HG02588 (cell line): Measurements from ENCODE around the gene FBXL22.
"Not testable (repeated sequence)": the region's sequence is repeated elsewhere in the genome, so short reads cannot be mapped to it uniquely, and the experiment has no call there.

Experiments
- ATAC-seq: cut with Tn5 transposase; IDR thresholded peaks from one replicate; pipeline ENCODE4 v1.9.1; 2021; ENCODE audit warnings: mild to moderate bottlenecking, moderate library complexity; ENCODE audit not compliant: unreplicated experiment

Gene FBXL22

GRCh38 chr15:63611177-63611576 is 14.0 kb downstream of the FBXL22 start:
- ATAC-seq, result no peak

GRCh38 chr15:63612300-63612699 is 15.1 kb downstream of the FBXL22 start:
- ATAC-seq, result no peak

- no peak for ATAC-seq
Measured at GRCh38 chr15:63615935-63616334, 18.7 kb downstream of the FBXL22 start.

- ATAC-seq, result not testable (repeated sequence)
Measured at GRCh38 chr15:63617147-63617546, 20.0 kb downstream of the FBXL22 start.

GRCh38 chr15:63617627-63618026 is 20.4 kb downstream of the FBXL22 start:
- not testable (repeated sequence) for ATAC-seq

GRCh38 chr15:63620760-63621159 is 23.6 kb downstream of the FBXL22 start:
- not testable (repeated sequence) for ATAC-seq

GRCh38 chr15:63623232-63623969 is 26.2 kb downstream of the FBXL22 start:
- ATAC-seq, result no peak

GRCh38 chr15:63626955-63627354 is 29.8 kb downstream of the FBXL22 start:
- peak; percentile 57 for ATAC-seq

- ATAC-seq, result no peak
Measured at GRCh38 chr15:63628123-63628822, 31.1 kb downstream of the FBXL22 start.

- no peak for ATAC-seq
Measured at GRCh38 chr15:63630036-63630751, 33.0 kb downstream of the FBXL22 start.

GRCh38 chr15:63633312-63633711 is 36.1 kb downstream of the FBXL22 start:
- no peak for ATAC-seq

- ATAC-seq, result no peak
Measured at GRCh38 chr15:63634154-63634553, 37.0 kb downstream of the FBXL22 start.

GRCh38 chr15:63636518-63637061 is 39.4 kb downstream of the FBXL22 start:
- ATAC-seq, result no peak

- no peak for ATAC-seq
Measured at GRCh38 chr15:63638839-63639238, 41.7 kb downstream of the FBXL22 start.

GRCh38 chr15:63640146-63640545 is 43.0 kb downstream of the FBXL22 start:
- no peak for ATAC-seq
